SKM-1 (cell line): ENCODE measurements around the gene PTPN3.

Source experiments
- DNase-seq: peaks from one replicate; lab custom pipeline; 2025; ENCODE audit not compliant: unreplicated experiment; lab: John Stamatoyannopoulos, UW

The PTPN3 gene

DNA sequence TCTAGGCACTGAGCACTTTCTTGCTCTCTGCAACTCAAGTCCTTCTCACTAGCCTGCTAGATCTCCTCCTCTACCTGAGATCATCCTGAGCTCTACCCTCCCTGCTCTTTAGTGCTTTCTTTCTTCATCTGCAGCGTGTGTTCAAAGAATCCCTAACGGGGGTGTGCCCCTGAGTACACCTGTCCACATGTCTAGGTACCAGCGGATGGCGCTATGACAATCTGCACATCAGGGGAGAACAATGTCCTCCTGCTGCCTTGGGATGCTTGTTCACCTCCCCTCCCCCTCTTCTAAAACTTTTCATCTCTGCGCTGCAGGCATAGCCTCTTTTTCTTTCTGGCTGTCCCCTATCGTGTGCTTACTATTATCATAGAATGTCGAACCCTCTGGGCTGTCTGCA, 42.7 kb downstream of the PTPN3 start:
- DNase-seq = no peak

DNA sequence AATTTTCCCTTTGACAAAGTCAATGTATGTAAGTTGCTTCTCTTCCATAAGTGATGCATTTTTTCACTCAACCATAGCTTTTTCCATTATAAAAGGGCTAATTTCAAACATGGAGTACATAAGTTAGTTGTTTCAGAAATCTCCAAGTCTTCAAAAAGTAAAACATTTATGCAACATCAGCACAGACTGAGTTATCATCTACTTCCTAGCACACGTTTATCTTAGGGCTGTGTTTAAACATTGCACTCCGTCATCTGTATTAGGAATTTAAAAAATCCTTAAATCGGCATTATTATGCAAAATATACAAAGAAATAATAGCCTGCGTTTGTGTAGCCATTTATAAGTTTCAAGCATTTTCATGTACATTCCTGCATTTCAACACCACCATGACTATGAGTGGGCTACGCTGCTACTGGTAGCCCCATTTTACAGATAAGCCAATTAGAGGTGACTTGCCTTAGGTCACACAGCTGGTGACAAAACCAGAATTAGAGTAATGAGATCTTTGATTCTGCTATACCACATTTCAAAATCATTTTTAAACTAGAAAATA, 43.4 kb downstream of the PTPN3 start:
- DNase-seq = no peak

DNA sequence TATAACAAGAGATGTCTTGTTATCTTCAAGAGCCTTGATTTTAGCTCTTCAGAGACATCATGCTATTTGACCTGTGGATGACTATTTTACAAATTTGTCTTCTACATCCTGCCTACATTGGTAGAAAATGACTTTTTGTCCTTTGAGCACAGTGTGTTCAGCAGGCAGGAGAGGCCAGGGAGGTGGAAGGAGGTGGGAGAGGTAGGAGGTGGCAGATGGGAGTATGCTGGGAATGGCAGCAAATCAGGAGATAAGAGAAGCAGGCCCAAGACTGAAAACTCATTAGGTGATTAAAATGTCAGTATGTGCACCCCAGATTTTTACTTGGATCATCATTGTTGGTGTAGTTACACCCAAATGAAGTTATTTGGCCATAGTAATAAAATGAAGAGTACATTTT, 44.1 kb downstream of the PTPN3 start:
- DNase-seq = no peak

DNA sequence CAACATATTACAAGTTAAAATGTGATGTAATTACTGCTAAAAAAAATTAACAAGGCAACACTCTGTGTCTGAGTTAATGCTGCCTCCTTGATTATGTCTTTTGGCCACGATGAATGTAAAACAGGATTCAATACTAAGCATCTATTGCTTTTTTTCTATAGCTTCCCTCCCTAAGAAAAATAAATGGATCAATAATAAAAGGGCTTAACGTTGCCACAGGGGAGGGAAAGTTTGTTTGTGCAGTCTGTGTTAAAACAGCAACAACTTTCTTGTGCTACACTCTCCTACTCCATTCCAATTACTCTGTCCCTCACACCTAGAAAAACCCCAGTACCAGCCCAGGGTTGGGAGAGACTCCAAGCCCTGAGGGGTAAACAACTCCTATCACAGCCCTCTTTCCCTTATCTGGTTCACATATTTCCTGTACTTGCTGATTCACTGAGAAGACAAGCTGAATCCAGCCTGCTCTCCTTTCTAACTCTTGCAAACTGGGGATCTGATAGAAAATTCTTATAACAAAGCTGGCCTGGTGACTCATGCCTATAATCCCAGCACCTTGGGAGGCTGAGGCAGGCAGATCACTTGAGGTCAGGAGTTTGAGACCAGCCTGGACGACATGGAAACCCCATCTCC, 44.8 kb downstream of the PTPN3 start:
- no peak for DNase-seq

DNA sequence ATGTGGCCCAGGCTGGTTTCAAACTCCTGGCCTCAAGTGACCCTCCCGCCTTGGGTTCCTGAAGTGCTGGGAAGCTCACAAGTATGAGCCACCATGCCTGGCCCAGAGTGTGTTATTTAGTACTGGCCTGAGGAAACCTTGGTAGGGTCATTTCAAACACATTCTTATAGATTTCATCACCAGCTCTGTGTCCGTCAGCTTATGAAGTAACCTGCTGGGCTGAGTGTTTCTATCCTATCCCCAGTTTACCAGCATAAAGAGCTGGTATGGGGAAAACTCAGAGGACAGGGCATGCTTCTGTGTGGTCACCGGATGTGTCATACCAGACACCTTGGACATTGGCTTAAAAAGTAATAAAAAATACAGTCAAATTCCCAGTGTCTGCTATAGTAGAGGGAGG, 45.3 kb downstream of the PTPN3 start:
- no peak for DNase-seq

DNA sequence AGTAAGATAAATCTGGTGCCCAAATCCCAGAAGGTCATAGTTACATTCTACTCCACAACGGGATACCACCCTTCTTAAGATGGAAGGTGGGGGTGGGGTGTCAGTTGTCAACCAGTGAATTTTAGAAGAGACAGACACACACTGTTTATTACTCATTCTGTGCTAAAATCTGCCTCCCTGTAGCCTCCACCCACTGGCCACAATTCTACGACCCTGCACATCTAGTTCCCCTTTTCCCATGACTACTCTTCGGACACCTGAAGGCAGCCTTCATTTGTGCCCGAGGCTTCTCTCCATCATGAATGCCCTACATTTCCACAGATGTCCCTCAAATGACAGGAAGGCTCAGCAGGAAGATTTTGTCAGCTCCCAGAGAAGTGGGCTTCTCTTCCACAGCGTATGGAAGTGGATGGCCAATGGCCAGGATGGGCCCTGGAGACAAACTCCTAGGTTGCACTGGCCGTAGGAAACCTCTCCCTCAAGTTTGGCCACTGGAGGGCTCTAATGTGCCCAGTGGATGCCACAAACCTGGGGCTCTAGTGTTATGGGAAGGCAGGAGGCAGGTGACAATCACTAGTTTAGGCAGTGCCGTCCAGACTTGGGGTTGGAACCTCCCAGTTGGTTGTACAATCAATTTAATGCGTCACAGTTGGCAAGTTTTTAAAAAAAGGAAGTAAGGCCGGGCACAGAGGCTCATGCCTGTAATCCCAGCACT, 46.6 kb downstream of the PTPN3 start:
- DNase-seq = no peak

DNA sequence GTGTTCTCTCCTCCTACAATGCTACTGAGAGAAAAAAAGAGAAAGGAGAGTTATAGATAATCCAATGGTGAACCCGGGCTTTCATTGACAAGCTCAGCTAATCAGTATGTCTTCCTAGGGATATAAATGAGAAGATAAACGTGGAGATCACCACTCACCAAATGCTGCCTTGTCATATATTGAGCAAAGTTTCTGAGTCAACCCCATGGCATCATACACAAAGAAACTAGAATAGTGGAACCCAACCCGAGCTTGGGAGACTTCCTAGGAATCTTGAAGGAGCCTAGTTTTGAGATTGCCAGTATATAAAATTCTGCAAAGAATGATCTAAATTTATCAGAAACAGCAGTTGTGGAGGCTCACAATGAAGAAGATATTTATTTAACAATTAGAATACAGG, 47.8 kb downstream of the PTPN3 start:
- DNase-seq = no peak

DNA sequence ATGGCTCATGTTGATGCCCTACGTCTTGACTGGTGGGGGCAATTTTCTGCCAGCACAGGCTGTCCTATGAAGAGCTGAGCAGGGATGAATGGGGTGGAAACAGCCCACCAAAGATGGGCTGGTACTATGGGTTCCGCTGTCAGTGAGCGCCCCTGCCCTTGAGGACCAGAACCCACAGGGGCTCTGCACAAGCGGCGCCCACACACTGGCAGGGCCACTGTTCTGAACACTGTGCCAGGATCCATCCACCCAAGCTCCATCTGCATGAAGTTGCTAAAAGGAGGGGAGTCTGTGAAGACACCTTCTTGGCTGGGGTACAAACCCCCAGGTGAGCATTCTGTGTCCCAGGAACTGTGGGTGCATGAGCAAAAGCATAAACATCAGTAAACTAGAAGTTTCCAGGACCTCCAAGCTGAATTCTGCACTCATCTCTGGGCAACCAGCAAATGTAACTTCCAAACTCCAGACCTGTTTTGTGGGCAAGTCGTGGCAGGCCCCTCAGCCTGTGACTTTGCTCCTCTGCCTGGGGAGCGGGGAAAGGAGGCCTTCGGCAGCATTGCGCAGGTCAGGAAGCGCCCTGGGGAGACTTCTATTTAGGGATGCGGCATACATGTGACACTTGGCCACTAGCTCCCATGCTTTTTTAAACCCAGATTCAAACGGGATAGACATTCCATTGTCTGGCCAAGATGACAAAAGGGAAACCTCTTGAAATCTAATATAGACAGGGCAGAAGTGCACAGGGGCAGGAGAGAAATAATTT, 48.9 kb downstream of the PTPN3 start:
- no peak for DNase-seq

DNA sequence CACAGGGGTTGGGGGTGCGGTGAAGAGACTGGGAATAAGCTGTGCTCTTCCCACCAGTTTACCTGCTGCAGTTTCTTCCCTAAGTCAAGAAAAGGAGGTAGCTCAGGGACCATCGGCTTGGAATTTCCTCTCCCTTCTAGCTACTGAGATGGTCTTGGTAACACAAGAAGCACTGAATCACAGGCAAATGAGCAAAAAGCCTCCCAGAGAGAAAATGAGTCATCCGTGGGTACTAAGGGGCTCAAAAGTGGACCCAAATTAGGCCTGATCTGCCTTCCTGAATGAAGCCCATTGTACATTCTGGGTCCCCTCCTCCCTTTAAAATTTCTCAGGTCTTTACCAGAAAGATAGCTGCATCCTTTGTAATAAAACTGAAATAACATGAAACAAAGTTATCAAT, 49.9 kb downstream of the PTPN3 start:
- no peak for DNase-seq

DNA sequence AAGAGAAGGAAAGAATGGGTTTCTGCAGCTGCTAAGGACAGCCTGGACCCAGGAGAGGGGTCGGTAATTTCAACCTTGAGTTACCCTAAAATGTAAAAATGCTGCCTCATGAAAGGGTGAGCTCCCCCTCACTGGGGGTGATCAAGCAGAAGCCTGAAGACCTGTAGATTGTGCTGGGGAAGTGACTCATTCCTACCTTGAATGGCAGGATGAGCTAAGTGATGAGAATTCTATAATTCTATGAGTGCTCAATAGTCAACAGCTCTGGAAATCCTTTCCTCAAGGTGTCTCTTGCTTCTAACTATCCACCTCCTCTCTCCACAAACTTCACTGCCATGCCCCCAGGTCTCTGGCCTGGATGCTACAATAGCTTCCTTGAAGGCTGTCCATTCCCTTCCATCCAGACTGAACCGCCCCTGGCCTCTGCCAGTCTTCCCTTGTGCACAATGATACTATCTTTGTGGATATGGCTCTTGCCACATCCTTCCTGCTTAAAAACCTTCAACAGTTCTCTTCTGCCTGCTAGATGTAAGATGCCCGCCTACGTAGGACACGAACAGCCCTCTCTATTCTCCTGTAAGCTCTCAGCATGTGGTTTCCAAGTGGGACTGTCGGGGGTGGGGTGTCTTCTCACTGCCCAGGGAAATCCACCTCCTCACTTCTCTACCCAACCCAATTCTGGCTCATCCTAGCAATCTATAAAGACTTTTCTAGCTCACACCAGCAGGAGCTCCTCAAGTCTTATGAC, 50.6 kb downstream of the PTPN3 start:
- no peak for DNase-seq

DNA sequence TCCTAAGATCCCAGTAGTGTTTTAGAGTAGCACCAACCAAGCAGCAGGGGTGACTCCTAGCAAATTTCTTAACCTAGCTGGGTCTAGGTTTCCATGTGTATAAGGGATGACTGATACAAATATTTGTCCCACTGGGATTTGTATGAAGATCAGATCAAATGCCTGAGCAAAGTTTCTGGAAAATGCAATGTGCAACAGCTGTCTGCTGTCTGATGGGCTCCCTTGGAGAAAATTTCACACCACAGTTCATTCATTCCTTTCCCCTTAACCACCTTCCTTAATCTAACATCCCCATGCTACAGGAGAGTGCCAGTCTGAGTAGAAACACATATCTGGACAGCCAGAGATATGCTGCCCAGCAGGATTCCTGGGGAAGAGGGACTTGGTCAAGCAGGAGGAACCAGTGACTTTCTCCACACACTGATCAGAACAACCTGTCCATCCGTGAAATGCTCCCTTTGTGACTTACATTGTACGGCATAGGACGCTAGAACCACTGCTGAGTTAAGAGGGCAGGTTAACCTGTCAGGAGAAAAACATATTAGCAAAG, 53.3 kb downstream of the PTPN3 start:
- DNase-seq = no peak

DNA sequence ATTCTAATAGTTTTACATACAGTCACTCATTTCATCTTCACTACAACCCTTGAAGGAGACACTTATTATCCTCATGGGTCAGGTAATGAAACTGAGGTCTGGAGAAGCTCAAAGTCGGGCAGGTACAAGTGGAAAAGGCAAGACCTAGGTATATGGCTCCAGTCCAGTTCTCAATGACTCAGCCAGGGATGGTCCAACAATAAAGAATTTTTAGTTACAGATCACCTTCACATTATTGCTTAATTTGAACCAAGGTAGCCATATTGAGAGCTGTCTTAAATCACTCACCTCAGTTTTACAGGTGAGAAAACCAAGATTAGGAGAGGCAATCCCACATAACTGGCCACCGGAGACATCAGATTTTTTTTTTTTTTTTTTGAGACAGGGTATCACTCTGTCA, 55.4 kb downstream of the PTPN3 start:
- no peak for DNase-seq

DNA sequence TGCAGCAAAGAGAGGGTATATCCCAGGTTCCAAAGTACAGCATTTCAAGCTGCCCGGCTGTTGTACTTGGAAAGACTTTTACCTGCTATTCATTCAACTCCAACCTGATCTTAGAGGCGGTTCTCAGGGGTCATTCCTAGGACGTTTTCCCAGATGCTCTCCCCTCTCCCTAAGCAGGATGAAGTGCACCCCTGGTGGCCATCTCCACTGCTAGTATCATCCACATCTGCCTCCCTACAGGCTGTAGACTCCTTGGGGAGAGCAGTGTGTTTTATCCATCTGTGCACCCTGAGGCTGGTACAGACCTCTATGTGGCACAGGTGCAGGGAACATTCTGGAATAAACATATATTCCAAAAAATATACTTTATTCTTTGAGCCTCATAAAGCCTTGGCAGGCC, 56.8 kb downstream of the PTPN3 start:
- no peak for DNase-seq

DNA sequence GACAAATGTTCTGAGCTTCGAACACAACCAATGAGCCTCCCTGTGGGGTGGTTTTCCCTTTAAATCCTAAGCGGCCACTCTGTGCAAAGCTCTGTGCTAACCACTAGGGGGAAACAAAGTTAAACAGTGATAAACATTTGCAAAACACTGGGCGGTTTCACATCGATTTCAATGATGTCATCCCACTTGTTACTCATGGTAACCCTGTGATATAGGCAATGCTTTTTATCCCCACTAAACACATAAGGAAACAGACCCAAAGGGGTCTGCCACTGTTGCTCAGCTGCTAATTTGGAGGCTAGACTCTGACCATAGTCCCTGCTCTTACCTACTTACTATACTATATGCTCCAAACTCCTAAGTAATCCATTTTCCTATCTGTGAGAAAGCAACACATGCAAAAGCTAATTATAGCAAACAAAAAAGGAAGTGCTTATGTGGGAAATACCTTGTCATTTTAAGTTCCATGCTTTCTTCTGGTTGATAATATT, 57.3 kb downstream of the PTPN3 start:
- no peak for DNase-seq

DNA sequence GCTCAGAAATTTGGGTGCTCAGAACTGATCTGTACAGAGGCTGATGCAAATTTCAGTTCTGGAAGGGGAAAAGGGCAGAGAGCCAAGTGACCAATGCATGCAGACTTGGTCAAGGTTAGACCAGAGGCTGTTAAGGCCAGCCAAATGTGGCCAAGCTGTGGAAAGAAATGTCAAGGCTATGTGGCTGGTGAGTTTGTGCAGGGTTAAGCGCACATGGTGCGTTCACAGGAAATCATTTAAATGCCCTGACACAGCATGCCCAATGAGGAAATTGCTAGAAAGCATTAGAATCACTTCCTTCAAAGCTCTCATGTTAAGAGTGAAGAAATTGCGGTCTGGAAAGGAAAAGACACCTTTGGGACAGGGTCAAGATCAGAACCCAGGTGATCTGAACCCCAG, 58.0 kb downstream of the PTPN3 start:
- no peak for DNase-seq

DNA sequence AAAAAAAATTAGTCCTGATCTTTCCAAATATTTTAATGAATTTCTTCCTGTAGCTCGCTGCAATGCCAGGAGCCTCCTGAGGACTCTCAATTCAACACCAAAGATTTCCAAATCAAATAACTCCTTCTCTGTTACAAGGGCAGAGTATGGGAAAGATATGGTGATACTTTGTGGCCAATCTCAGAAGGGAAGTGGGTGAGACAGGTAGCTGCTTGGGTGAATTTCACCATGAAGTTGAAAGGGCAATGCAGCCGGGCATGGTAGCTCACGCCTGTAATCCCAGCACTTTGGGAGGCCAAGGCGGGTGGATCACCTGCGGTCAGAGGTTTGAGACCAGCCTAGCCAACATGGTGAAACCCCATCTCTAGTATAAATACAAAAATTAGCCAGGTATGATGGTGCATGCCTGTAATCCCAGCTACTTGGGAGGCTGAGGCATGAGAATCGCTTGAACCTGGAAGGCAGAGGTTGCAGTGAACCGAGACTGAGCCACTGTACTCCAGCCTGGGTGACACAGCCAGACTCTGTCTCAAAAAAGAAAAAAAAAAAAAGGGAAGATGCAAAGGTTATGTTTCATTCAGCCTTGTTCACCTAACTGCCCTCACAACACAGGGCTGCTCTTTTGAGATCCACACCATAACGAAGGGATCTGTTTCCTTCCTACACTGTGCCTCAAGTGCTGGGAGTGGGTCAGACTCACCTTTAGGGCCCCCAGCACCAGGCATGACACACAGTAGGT, 58.6 kb downstream of the PTPN3 start:
- no peak for DNase-seq

DNA sequence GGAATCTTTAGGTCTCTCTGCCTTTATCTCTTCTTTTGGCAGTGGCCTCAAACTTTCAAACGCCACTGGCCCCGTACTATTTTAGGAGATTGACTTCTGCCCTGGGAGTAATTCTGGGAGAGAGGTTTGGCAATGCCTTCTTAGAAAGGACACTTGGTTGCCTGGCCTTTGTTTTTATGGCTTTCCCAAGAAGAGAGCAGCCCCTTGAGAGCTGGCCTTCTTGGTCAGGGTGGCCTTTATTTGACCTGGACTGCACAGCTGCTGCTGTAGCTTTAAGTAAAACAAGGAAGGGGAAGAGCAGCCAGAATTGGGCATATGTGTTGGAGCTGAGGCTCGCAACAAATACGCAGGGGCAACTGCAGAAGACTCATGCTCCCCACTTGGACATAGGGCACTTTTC, 60.8 kb downstream of the PTPN3 start:
- no peak for DNase-seq

DNA sequence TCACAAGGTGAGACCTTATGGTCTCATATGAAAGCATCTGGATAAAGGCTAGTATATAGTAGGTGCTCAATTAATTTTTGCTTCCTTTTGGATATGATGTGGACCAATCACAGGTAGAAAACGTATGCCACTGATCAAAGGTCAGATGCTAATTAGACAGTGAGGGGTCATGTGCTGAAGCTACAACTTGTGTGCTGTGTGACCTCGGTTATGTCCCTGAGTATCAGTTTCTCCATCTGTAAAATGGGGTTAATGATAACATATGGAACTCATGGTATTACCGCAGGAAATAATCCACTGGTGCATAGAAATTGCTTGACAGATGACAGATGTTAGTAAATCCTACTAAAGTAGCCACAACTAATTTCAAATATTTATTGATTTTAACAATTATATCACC, 62.0 kb downstream of the PTPN3 start:
- DNase-seq = no peak

DNA sequence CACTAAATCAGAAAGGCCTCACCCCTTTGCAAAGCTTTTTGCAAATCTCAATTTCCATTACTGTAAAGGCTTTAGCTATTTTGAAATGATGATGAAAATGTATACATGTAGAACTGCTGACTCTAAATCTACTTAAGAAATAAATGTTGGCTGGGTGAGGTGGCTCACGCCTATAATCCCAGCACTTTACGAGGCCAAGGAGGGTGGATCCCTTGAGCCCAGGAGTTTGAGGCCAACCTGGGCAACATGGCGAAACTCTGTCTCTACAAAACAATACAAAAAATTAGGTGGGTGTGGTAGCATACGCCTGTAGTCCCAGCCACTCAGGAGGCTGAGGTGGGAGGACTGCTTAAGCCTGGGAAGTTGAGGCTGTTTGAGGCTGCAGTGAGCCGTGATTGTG, 64.6 kb downstream of the PTPN3 start:
- DNase-seq = no peak

DNA sequence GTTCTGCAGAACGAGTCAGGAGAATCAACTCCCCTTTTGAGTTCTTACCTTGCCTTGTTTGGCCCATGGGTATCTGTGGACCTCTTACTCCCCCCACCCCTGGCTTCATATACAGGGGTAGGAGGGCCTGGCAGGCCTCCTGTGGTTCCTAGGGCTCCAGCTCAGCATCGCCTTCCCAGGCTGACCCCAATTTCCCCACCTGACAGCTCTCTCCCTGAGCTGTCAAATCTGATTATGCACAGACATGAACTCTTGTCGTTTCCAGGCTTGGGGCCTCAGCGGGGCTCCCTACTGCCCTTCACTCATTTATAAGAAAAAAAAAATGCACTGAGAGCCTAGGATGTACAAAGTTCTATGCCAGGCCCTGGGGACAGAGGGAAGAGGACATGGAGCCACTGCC, 67.9 kb downstream of the PTPN3 start:
- DNase-seq = no peak
